Spleen (tissue), 11 donors: ENCODE measurements around the gene LRRC23. TPM values are rescaled to one million over a fixed set of nuclear protein-coding genes. Genes with fewer than 3 reads are reported as not detected.

Experiments used
- DNase-seq: peaks from one replicate; pipeline ENCODE4 v3.0.0-alpha.2; 2020
- H3K27ac ChIP-seq, 8 donors: fragments of 200-600 bp; sonication (generic) in 7 of 8; 1 replicate in 4 of 8; 2 replicates in 4 of 8; pipeline versions ENCODE4 v1.5.0 to v1.8.0; 2016 to 2021; ENCODE audit warnings: inconsistent platforms in 4 of 8, mild to moderate bottlenecking in 4 of 8, moderate library complexity in 1 of 8
- H3K27me3 ChIP-seq, 7 donors: fragments of 200-600 bp; sonication (generic) in 6 of 7; replicated peaks in 1 of 7; 1 replicate in 4 of 7; 2 replicates in 3 of 7; pipeline versions ENCODE4 v1.5.0 to v1.8.0; 2016 to 2021; ENCODE audit warnings: inconsistent platforms in 3 of 7, mild to moderate bottlenecking in 1 of 7
- H3K36me3 ChIP-seq, 6 donors: fragments of 200-600 bp; sonication (generic) in 5 of 6; 1 replicate in 4 of 6; 2 replicates in 2 of 6; pipeline versions ENCODE4 v1.5.0 to v1.8.0; 2016 to 2021; ENCODE audit warnings: inconsistent platforms in 2 of 6
- H3K4me1 ChIP-seq, 6 donors: fragments of 200-600 bp; sonication (generic) in 5 of 6; 1 replicate in 3 of 6; 2 replicates in 3 of 6; pipeline versions ENCODE4 v1.5.0 to v1.8.0; 2016 to 2021; ENCODE audit warnings: inconsistent platforms in 3 of 6
- H3K4me3 ChIP-seq, 8 donors: fragments of 200-600 bp; sonication (generic) in 7 of 8; 1 replicate in 4 of 8; 2 replicates in 4 of 8; pipeline versions ENCODE4 v1.5.0 to v1.8.0; 2016 to 2021; ENCODE audit warnings: inconsistent platforms in 4 of 8, mild to moderate bottlenecking in 4 of 8, moderate library complexity in 2 of 8
- H3K9me3 ChIP-seq, 8 donors: fragments of 200-600 bp; sonication (generic) in 7 of 8; 1 replicate in 4 of 8; 2 replicates in 4 of 8; pipeline versions ENCODE4 v1.5.0 to v1.8.0; 2016 to 2021; ENCODE audit warnings: inconsistent platforms in 4 of 8
- POLR2A ChIP-seq, 3 donors: fragments of 450-650 bp; IDR thresholded peaks; one replicate each; pipeline ENCODE4 v1.5.1; 2017; ENCODE audit warnings: antibody characterized with exemption in 3 of 3, mild to moderate bottlenecking in 1 of 3
- POLR2AphosphoS5 ChIP-seq, 3 donors: sonication (generic); formaldehyde crosslinking; IDR thresholded peaks; one replicate each; pipeline ENCODE4 v1.5.1; 2017; ENCODE audit warnings: antibody characterized with exemption in 3 of 3
- WGBS, 5 donors: extraction: QIAGEN DNeasy Blood & Tissue Kit in 3 of 5; methylation state at CpG; one replicate each; pipeline versions ENCODE4 v1.1.5 to v1.1.7; 2013 to 2018; 5-methylcytosine and 5-hydroxymethylcytosine counted together
- intact Hi-C: fragments of 100-400 bp; cut with DNase I; formaldehyde crosslinking; loops from one replicate; pipeline ENCODE4 v1.15.0; 2023; ENCODE audit warnings: low total_unique reads
- polyA plus RNA-seq, 3 donors: library from polyadenylated mRNA; stranded (reverse); fragments of 200-250 nt; gene quantifications; one replicate each; pipeline ENCODE4 v1.2.1, GENCODE V29; 2013
- total RNA-seq, 7 donors: library from RNA; depleted of rRNA in 3 of 7; stranded (reverse); fragments of >200 nt in 3 of 7; fragmentation: NEBNext Ultra II Directional in 4 of 7; extraction: Animal tissue kit (Norgen Biotek cat#: 25700) in 4 of 7; gene quantifications; one replicate each; pipeline versions ENCODE4 v1.1.0 to v1.2.1, GENCODE V29; 2016 to 2021
- TF ChIP-seq, protein P1 (sequence below), 11 experiments: fragments of 200-600 bp in 7 of 11; fragments of 450-650 bp in 4 of 11; sonication (generic) in 4 of 11; IDR thresholded peaks in 8 of 11; conservative IDR thresholded peaks in 3 of 11; 1 replicate in 7 of 11; 2 replicates in 4 of 11; pipeline versions ENCODE4 v1.4.0 to v1.8.0; 2016 to 2021; ENCODE audit warnings: antibody characterized with exemption in 11 of 11, inconsistent platforms in 4 of 11, mild to moderate bottlenecking in 1 of 11
- donor health status: healthy with polysubstance abuse.
- donor health status: DM: no; HTN: no; CAD: no; lungs with moderate emphysema.
- donor health status: DM: no; HTN: no; CAD: no.
- donor health status: Bipolar disorder and iron deficiency.
- donor health status: healthy.
- donor health status: DM: no; HTN: no; CAD: no.
- donor health status: DM: yes; HTN: yes; CAD: no.

LRRC23 gene
- total and polyA plus RNA-seq, 10 donors = 3.1 to 10.1 (median 6.4) TPM

DNA sequence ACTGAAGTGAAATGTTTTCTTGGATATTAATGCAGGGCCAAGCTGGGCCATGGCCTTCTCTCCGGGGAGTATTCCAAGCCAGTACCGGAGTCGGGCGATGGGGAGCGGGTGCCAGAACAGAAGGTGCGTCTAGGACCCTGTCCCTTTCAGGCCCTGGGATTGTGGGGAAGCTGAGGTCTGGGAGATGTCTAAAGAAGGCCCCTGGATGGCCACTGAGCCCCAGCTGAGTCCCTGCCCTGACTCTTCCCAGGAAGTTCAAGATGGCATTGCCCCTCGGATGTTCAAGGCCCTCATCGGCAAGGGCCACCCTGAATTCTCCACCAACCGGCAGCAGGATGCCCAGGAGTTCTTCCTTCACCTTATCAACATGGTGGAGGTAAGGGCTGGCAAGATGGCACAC is 44.5 kb upstream of the LRRC23 start:
- peaks cover 10 to 100% (median 94%) of the 10 kb centered on the region in 6 donors for H3K36me3 ChIP-seq
- intact Hi-C loops = loop anchor here (10.0 kb wide), 1 partner anchor 105 kb away; no protein-coding TSS in a partner anchor
- no peak for TF ChIP-seq POLR2A (IDR thresholded peaks at IDR 0.05)
- no peak for TF ChIP-seq POLR2AphosphoS5 (IDR thresholded peaks at IDR 0.05)
- TF ChIP-seq, protein P1, sequence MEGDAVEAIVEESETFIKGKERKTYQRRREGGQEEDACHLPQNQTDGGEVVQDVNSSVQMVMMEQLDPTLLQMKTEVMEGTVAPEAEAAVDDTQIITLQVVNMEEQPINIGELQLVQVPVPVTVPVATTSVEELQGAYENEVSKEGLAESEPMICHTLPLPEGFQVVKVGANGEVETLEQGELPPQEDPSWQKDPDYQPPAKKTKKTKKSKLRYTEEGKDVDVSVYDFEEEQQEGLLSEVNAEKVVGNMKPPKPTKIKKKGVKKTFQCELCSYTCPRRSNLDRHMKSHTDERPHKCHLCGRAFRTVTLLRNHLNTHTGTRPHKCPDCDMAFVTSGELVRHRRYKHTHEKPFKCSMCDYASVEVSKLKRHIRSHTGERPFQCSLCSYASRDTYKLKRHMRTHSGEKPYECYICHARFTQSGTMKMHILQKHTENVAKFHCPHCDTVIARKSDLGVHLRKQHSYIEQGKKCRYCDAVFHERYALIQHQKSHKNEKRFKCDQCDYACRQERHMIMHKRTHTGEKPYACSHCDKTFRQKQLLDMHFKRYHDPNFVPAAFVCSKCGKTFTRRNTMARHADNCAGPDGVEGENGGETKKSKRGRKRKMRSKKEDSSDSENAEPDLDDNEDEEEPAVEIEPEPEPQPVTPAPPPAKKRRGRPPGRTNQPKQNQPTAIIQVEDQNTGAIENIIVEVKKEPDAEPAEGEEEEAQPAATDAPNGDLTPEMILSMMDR (IDR thresholded peaks at IDR 0.05 in 8 of 11, conservative IDR thresholded peaks at IDR 0.05 in 3 of 11) = no peak
- no peaks in the 10 kb centered on the region for H3K9me3 ChIP-seq
- H3K4me3 ChIP-seq = no peak overlapping the region
- H3K27me3 ChIP-seq = no peaks in the 10 kb centered on the region
- no peaks in the 10 kb centered on the region for H3K4me1 ChIP-seq
- no peak for DNase-seq
- 92 to 99% (median 96%) methylated on average over 9 of the region's 9 CpGs for WGBS, 5 donors
- H3K27ac ChIP-seq = no peak overlapping the region

GRCh38 chr12:6860942-6861341 is 43.7 kb upstream of the LRRC23 start:
- no peak overlapping the region for H3K27ac ChIP-seq
- no peak for DNase-seq
- H3K4me3 ChIP-seq = no peak overlapping the region
- intact Hi-C loops = loop anchor here (10.0 kb wide), 1 partner anchor 104 kb away; no protein-coding TSS in a partner anchor
- no peaks in the 10 kb centered on the region for H3K9me3 ChIP-seq
- no peak for TF ChIP-seq POLR2AphosphoS5 (IDR thresholded peaks at IDR 0.05)
- TF ChIP-seq, protein P1 (IDR thresholded peaks at IDR 0.05 in 8 of 11, conservative IDR thresholded peaks at IDR 0.05 in 3 of 11) = no peak
- TF ChIP-seq POLR2A (IDR thresholded peaks at IDR 0.05) = no peak
- no peaks in the 10 kb centered on the region for H3K27me3 ChIP-seq
- peaks cover 10 to 100% (median 94%) of the 10 kb centered on the region in 6 donors for H3K36me3 ChIP-seq
- WGBS, 5 donors = 96 to 99% (median 96%) methylated on average over 7 of the region's 7 CpGs
- H3K4me1 ChIP-seq = no peaks in the 10 kb centered on the region

DNA sequence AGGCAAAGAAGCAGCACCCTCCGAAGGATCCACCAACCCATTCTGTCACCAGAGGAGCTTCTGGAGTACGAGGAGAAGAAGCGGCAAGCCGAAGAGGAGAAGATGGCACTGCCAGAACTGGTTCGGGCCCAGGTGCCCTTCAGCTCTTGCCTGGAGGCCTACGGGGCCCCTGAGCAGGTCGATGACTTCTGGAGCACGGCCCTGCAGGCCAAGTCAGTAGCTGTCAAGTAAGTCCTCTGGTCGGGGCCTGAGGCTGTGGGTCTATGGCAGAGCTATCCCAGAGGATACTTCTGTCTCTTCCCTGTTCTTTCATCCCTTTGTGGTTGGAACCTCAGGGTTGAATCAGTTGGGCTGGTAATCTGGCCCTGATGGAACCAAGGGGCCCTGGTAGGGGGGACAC is 43.2 kb upstream of the LRRC23 start:
- Histone ChIP-seq H3K4me1 (peaks cover 0 to 3% (median under 1%) of the 10 kb centered on the region in 6 donors), H3K27me3 (no peaks in the 10 kb centered on the region), H3K9me3 (no peaks in the 10 kb centered on the region), H3K4me3 (no peak overlapping the region), H3K36me3 (peaks cover 10 to 99% (median 92%) of the 10 kb centered on the region in 6 donors), H3K27ac (no peak overlapping the region)
- intact Hi-C loops = loop anchor here (10.0 kb wide), 1 partner anchor 103 kb away; no protein-coding TSS in a partner anchor
- no peak for DNase-seq
- 93 to 96% (median 95%) methylated on average over 8 to 9 of the region's 9 CpGs for WGBS, 5 donors
- TF ChIP-seq POLR2AphosphoS5 (IDR thresholded peaks at IDR 0.05) (no peak), POLR2A (IDR thresholded peaks at IDR 0.05) (no peak)
- TF ChIP-seq, protein P1 (IDR thresholded peaks at IDR 0.05 in 8 of 11, conservative IDR thresholded peaks at IDR 0.05 in 3 of 11) = no peak

GRCh38 chr12:6863033-6863432 is 41.6 kb upstream of the LRRC23 start:
- no peaks in the 10 kb centered on the region for H3K27me3 ChIP-seq
- WGBS, 5 donors = 91 to 96% (median 95%) methylated on average over 11 of the region's 11 CpGs
- H3K36me3 ChIP-seq = peaks cover under 1 to 83% (median 75%) of the 10 kb centered on the region in 6 donors
- intact Hi-C loops = loop anchor here (10.0 kb wide), 1 partner anchor 102 kb away; no protein-coding TSS in a partner anchor
- H3K9me3 ChIP-seq = no peaks in the 10 kb centered on the region
- DNase-seq = no peak
- peaks cover 0 to 16% (median 8%) of the 10 kb centered on the region in 6 donors for H3K4me1 ChIP-seq
- TF ChIP-seq, protein P1 (IDR thresholded peaks at IDR 0.05 in 8 of 11, conservative IDR thresholded peaks at IDR 0.05 in 3 of 11) = no peak
- TF ChIP-seq POLR2A (IDR thresholded peaks at IDR 0.05) (no peak), POLR2AphosphoS5 (IDR thresholded peaks at IDR 0.05) (no peak)
- H3K4me3 ChIP-seq = no peak overlapping the region
- no peak overlapping the region for H3K27ac ChIP-seq
